Endodermal cell (in vitro differentiated cells): ENCODE data around the gene ARL4A. TPM values are rescaled to one million over a fixed set of nuclear protein-coding genes. Genes with fewer than 3 reads are reported as not detected.
A peak's percentile ranks its signal among the peaks of the same experiment; 100 is the strongest.
"Not testable (repeated sequence)": the region's sequence is repeated elsewhere in the genome, so short reads cannot be mapped to it uniquely, and the experiment has no call there.

Experiments
- DNase-seq: peaks from one replicate; pipeline ENCODE4 v3.0.0-alpha.2; 2017
- H3K27ac ChIP-seq: 2 replicates; pipeline ENCODE4 v1.5.1; 2013; ENCODE audit warnings: mild to moderate bottlenecking, low read depth, low read length, moderate library complexity
- H3K27me3 ChIP-seq: 2 replicates; pipeline ENCODE4 v1.6.1; 2013; ENCODE audit warnings: mild to moderate bottlenecking, low read length, moderate library complexity; ENCODE audit not compliant: insufficient read depth, control insufficient read depth, poor library complexity, severe bottlenecking
- H3K36me3 ChIP-seq: 2 replicates; pipeline ENCODE4 v1.7.0; 2013; ENCODE audit warnings: mild to moderate bottlenecking, low read length, moderate library complexity; ENCODE audit not compliant: control insufficient read depth, insufficient read depth
- H3K4me1 ChIP-seq: one replicate; pipeline ENCODE4 v1.7.0; 2013; ENCODE audit warnings: low read length; ENCODE audit not compliant: control insufficient read depth, insufficient read depth
- H3K4me3 ChIP-seq: 2 replicates; pipeline ENCODE4 v1.5.1; 2013; ENCODE audit warnings: mild to moderate bottlenecking, low read length, moderate library complexity
- H3K9ac ChIP-seq: 2 replicates; pipeline ENCODE4 v1.6.1; 2013; ENCODE audit warnings: mild to moderate bottlenecking, low read length, moderate library complexity; ENCODE audit not compliant: poor library complexity, severe bottlenecking; ENCODE audit errors: extremely low read depth
- H3K9me3 ChIP-seq: 2 replicates; pipeline ENCODE4 v1.6.1; 2013; ENCODE audit warnings: mild to moderate bottlenecking, low read length, moderate library complexity; ENCODE audit not compliant: control insufficient read depth
- H3K27ac Mint-ChIP-seq: 2 replicates; pipeline ENCODE4 v1.8.0; 2020; ENCODE audit warnings: mixed read lengths
- H3K27me3 Mint-ChIP-seq: 2 replicates; pipeline ENCODE4 v1.8.0; 2021; ENCODE audit warnings: mild to moderate bottlenecking, mixed read lengths; ENCODE audit not compliant: insufficient read depth
- H3K36me3 Mint-ChIP-seq: 2 replicates; pipeline ENCODE4 v1.8.0; 2020; ENCODE audit warnings: low read depth, mixed read lengths
- H3K4me1 Mint-ChIP-seq: 2 replicates; pipeline ENCODE4 v1.8.0; 2020; ENCODE audit warnings: mixed read lengths
- H3K4me3 Mint-ChIP-seq: 2 replicates; pipeline ENCODE4 v1.8.0; 2020; ENCODE audit warnings: mild to moderate bottlenecking, moderate library complexity, mixed read lengths
- H3K9me3 Mint-ChIP-seq: 2 replicates; pipeline ENCODE4 v1.8.0; 2020; ENCODE audit warnings: mild to moderate bottlenecking, mixed read lengths
- WGBS, 2 experiments: methylation state at CpG; one replicate each; pipeline versions ENCODE4 v1.1.5 to v1.1.7; 2013; ENCODE audit warnings: missing lambda C conversion rate in 2 of 2, mixed read lengths in 1 of 2; ENCODE audit not compliant: insufficient coverage in 1 of 2, insufficient read length in 1 of 2; 5-methylcytosine and 5-hydroxymethylcytosine counted together
- total RNA-seq, 2 donors: library from RNA; stranded (reverse); fragmentation: NEBNext Ultra II Directional in 1 of 2; extraction: Animal tissue kit (Norgen Biotek cat#: 25700) in 1 of 2; gene quantifications; 2 replicates in 1 of 2; 3 replicates in 1 of 2; pipeline ENCODE4 v1.2.1, GENCODE V29; 2021
- TF ChIP-seq, protein P1 (sequence below): fragments of 200-600 bp; sonication (generic); conservative IDR thresholded peaks from 2 replicates; pipeline ENCODE4 v1.5.0; 2021; ENCODE audit warnings: antibody characterized with exemption, mild to moderate bottlenecking

ARL4A gene
- total RNA-seq, 2 donors from 2014 or later: 19.1 to 26.4 TPM

DNA sequence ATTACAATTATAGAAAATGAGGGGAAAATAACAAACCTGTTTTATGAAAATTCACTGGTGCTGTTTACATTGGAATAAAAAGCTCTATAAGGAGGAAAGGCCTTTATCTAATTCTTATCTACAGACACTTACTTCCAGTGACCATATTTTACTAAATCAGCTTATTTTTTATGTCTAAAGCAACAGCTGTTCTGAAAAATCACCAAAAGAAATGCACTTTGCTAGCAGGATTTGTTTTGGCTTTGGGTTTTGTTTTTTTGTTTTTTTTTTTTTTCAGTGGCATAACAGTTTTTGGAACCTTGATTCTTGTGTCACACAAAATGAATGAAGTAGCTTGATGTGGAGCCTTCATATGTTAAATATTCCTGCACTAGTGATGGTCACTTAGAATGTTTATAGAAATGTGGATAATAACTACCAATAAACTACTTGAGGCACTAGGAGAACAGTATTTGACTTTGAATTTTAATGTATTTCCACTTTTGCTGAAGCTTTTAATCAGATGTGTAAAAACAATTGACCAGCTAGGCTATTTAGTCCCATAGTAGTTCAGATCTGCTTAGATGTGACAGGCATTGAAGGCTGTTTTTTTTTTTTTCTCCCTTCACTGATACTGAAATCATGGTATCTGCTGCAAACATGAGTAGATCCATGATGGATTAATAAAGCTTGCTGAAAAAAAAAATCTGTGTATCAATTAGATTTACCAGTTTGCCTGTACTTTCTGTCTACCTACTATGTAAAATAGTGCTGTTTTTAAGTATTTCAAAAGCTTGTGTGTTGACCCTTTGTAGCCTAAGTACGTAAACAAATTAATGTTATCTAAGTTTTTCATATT is 2.8 kb downstream of the ARL4A start:
- Histone ChIP-seq H3K4me1 (peaks cover 2% of the 10 kb centered on the region), H3K27me3 (no peaks in the 10 kb centered on the region), H3K9me3 (no peaks in the 10 kb centered on the region), H3K36me3 (no peaks in the 10 kb centered on the region), H3K9ac (peak overlapping the region; percentile 2), H3K27ac (no peak overlapping the region), H3K4me3 (peak overlapping the region; percentile 94)
- peak overlapping the region; percentile 76 for H3K4me3 Mint-ChIP-seq
- H3K27ac Mint-ChIP-seq: no peak overlapping the region
- no peaks in the 10 kb centered on the region for H3K27me3 Mint-ChIP-seq
- peaks cover 5% of the 10 kb centered on the region for H3K36me3 Mint-ChIP-seq
- peaks cover 26% of the 10 kb centered on the region for H3K4me1 Mint-ChIP-seq
- no peak for DNase-seq
- H3K9me3 Mint-ChIP-seq: no peaks in the 10 kb centered on the region
- TF ChIP-seq, protein P1, sequence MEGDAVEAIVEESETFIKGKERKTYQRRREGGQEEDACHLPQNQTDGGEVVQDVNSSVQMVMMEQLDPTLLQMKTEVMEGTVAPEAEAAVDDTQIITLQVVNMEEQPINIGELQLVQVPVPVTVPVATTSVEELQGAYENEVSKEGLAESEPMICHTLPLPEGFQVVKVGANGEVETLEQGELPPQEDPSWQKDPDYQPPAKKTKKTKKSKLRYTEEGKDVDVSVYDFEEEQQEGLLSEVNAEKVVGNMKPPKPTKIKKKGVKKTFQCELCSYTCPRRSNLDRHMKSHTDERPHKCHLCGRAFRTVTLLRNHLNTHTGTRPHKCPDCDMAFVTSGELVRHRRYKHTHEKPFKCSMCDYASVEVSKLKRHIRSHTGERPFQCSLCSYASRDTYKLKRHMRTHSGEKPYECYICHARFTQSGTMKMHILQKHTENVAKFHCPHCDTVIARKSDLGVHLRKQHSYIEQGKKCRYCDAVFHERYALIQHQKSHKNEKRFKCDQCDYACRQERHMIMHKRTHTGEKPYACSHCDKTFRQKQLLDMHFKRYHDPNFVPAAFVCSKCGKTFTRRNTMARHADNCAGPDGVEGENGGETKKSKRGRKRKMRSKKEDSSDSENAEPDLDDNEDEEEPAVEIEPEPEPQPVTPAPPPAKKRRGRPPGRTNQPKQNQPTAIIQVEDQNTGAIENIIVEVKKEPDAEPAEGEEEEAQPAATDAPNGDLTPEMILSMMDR: no peak
- WGBS, 2 experiments: 100% methylated on average over 1 of the region's 1 CpG

DNA sequence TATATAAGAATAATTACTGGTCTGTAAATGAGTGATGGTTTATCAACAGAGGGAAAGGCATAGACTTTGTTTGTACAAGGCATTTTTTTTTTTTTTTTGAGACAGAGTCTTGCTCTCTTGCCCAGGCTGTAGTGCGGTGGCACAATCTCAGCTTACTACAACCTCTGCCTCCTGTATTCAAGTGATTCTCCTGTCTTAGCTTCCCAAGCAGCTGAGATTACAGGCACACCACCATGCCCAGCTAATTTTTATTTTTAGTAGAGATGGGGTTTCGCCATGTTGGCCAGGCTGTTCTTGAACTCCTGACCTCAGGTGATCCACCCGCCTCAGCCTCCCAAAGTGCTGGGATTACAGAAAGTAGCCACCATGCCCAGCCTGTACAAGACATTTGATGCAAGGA is 4.0 kb downstream of the ARL4A start:
- not testable (repeated sequence) for H3K36me3 ChIP-seq, H3K4me1 ChIP-seq, H3K9ac ChIP-seq, H3K36me3 Mint-ChIP-seq, H3K27me3 Mint-ChIP-seq, H3K27me3 ChIP-seq, H3K4me3 ChIP-seq, H3K9me3 Mint-ChIP-seq, H3K27ac ChIP-seq, DNase-seq, H3K27ac Mint-ChIP-seq, H3K4me3 Mint-ChIP-seq, H3K9me3 ChIP-seq
- WGBS, 2 experiments: 100% methylated on average over 2 to 3 of the region's 3 CpGs
- H3K4me1 Mint-ChIP-seq: peaks cover 20% of the 10 kb centered on the region

DNA sequence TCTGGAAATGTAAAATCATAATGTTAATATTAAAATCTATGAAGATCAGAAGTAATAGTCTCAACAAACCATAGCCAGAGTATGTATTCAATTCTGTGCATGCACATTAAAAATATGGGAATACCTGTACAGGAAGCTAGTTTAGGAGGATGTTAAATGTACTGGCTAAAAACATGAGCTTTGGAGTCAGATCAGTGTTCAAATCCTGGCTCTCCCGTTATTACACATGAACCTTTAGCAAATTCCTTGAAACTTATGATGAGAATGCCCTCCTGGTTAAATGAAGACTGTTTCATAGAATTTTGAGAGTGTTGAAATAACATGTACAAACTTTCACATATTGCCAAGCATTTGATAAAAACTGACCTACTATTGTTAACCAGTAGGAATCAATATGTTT is 4.6 kb downstream of the ARL4A start:
- Mint-ChIP-seq H3K4me1 (peaks cover 20% of the 10 kb centered on the region), H3K27ac (no peak overlapping the region)

More for the DNA sequence above, 4.6 kb downstream of the ARL4A start:
- Histone ChIP-seq H3K36me3 (no peaks in the 10 kb centered on the region), H3K9me3 (no peaks in the 10 kb centered on the region), H3K4me3 (no peak overlapping the region), H3K27me3 (no peaks in the 10 kb centered on the region), H3K9ac (no peak overlapping the region), H3K27ac (no peak overlapping the region), H3K4me1 (no peaks in the 10 kb centered on the region)
- TF ChIP-seq, protein P1: no peak
- Mint-ChIP-seq H3K27me3 (no peaks in the 10 kb centered on the region), H3K36me3 (peaks cover 5% of the 10 kb centered on the region), H3K9me3 (no peaks in the 10 kb centered on the region), H3K4me3 (no peak overlapping the region)
- WGBS, 2 experiments: 95% methylated on average over 1 of the region's 1 CpG; no CpG with 5 or more reads in 1 of the 2 experiments
- DNase-seq: no peak
